ENCODE results near the gene CDC14B. TPM values are rescaled to one million over a fixed set of nuclear protein-coding genes. Genes with fewer than 3 reads are reported as not detected.

Gene CDC14B
- total RNA-seq, 1 experiment from 2014 or later, result 57.1 TPM

- no peak for TF ChIP-seq MAX (CRISPR knock-in tag; IDR thresholded peaks at IDR 0.05)
- TF ChIP-seq GABPB1 (CRISPR knock-in tag; IDR thresholded peaks at IDR 0.05), result no peak
Measured at GRCh38 chr9:96489482-96489979, 130.1 kb downstream of the CDC14B start (continued).

DNA sequence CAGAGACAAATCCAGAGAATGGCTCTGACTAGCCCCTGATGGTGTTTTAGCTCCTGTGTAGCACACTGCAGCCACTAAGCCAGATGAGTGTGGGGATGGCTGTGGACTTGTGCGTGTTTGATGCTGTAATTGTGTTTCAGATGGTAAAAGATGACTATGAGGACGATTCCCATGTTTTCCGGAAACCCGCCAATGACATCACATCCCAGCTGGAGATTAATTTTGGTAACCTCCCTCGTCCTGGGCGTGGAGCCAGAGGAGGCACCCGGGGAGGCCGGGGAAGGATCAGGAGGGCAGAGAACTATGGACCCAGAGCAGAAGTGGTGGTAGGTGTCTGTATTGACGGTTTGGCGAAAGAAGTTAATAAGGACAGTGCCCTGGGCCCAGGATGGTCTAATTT lies 131.7 kb downstream of the CDC14B start:
- POLR2A ChIA-PET, result no interaction called here
- Mint-ChIP-seq H3K27ac (no peak overlapping the region), H3K36me3 (peaks cover 31% of the 10 kb centered on the region), H3K4me3 (no peak overlapping the region), H3K27me3 (ENCODE audit: low read depth) (no peaks in the 10 kb centered on the region), H3K9me3 (no peaks in the 10 kb centered on the region), H3K4me1 (no peaks in the 10 kb centered on the region)
- DNase-seq (ENCODE audit: low spot score), result no peak
- CTCF ChIA-PET, result interaction anchor here (1.6 kb wide), 1 partner anchor 46 kb away, joined by 6 read pairs; no protein-coding TSS in a partner anchor
- TF ChIP-seq, protein P1, sequence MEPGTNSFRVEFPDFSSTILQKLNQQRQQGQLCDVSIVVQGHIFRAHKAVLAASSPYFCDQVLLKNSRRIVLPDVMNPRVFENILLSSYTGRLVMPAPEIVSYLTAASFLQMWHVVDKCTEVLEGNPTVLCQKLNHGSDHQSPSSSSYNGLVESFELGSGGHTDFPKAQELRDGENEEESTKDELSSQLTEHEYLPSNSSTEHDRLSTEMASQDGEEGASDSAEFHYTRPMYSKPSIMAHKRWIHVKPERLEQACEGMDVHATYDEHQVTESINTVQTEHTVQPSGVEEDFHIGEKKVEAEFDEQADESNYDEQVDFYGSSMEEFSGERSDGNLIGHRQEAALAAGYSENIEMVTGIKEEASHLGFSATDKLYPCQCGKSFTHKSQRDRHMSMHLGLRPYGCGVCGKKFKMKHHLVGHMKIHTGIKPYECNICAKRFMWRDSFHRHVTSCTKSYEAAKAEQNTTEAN (CRISPR knock-in tag; IDR thresholded peaks at IDR 0.05), result no peak
- TF ChIP-seq, protein P2, sequence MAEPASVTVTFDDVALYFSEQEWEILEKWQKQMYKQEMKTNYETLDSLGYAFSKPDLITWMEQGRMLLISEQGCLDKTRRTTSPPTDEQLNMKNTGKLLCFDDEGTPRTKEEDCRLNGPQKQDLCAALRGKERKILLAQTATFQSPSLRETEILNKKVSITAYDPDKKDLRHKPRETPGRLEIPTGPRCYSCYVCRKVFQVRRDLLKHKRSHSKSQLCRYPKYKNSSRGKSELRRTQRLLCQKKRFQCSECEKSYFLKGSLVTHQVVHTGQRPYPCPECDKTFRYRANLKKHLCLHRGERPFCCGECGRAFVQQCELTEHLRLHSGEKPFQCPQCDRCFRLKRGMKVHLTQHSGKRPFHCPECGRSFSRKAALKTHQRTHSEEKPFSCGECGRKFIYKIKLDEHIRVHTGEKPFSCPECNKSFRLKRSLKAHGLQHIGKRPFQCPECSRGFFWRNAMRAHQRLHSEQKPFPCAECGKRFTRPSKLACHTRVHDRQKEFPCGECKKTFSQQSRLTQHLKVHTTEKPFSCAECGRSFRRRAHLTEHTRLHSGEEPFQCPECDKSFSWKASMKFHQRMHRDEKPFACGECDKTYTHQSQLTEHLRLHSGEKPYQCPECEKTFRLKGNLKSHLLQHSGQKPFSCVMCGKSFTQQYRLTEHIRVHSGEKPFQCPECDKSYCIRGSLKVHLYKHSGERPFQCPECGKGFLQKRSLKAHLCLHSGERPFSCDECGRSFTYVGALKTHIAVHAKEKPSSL (CRISPR knock-in tag; conservative IDR thresholded peaks at IDR 0.05), result no peak
- no peak for TF ChIP-seq NR1H2 (CRISPR knock-in tag; IDR thresholded peaks at IDR 0.05)
- no peak for TF ChIP-seq JUN (CRISPR knock-in tag; IDR thresholded peaks at IDR 0.05)
- no peak for ATAC-seq

GRCh38 chr9:96487029-96487396 lies 132.6 kb downstream of the CDC14B start:
- CTCF ChIA-PET, result interaction anchor here (1.6 kb wide), 1 partner anchor 45 kb away, joined by 6 read pairs; no protein-coding TSS in a partner anchor
- H3K4me3 Mint-ChIP-seq, result no peak overlapping the region
- TF ChIP-seq ERG (CRISPR knock-in tag; IDR thresholded peaks at IDR 0.05), result no peak
- no peak for TF ChIP-seq NR3C1 (CRISPR knock-in tag; conservative IDR thresholded peaks at IDR 0.05; ENCODE audit: low read depth)
- TF ChIP-seq MXD4 (CRISPR knock-in tag; IDR thresholded peaks at IDR 0.05; ENCODE audit: borderline replicate concordance), result no peak
- TF ChIP-seq, protein P2 (CRISPR knock-in tag; conservative IDR thresholded peaks at IDR 0.05), result no peak
- TF ChIP-seq, protein P3, sequence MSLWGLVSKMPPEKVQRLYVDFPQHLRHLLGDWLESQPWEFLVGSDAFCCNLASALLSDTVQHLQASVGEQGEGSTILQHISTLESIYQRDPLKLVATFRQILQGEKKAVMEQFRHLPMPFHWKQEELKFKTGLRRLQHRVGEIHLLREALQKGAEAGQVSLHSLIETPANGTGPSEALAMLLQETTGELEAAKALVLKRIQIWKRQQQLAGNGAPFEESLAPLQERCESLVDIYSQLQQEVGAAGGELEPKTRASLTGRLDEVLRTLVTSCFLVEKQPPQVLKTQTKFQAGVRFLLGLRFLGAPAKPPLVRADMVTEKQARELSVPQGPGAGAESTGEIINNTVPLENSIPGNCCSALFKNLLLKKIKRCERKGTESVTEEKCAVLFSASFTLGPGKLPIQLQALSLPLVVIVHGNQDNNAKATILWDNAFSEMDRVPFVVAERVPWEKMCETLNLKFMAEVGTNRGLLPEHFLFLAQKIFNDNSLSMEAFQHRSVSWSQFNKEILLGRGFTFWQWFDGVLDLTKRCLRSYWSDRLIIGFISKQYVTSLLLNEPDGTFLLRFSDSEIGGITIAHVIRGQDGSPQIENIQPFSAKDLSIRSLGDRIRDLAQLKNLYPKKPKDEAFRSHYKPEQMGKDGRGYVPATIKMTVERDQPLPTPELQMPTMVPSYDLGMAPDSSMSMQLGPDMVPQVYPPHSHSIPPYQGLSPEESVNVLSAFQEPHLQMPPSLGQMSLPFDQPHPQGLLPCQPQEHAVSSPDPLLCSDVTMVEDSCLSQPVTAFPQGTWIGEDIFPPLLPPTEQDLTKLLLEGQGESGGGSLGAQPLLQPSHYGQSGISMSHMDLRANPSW (CRISPR knock-in tag; conservative IDR thresholded peaks at IDR 0.05; ENCODE audit: low read depth), result no peak
- no peak for TF ChIP-seq SMAD3 (CRISPR knock-in tag; IDR thresholded peaks at IDR 0.05; ENCODE audit: borderline replicate concordance)
- no peak for TF ChIP-seq RORB (CRISPR knock-in tag; IDR thresholded peaks at IDR 0.05)
- no peak for TF ChIP-seq NFATC4 (CRISPR knock-in tag; IDR thresholded peaks at IDR 0.05)
- TF ChIP-seq, protein P4, sequence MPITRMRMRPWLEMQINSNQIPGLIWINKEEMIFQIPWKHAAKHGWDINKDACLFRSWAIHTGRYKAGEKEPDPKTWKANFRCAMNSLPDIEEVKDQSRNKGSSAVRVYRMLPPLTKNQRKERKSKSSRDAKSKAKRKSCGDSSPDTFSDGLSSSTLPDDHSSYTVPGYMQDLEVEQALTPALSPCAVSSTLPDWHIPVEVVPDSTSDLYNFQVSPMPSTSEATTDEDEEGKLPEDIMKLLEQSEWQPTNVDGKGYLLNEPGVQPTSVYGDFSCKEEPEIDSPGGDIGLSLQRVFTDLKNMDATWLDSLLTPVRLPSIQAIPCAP (CRISPR knock-in tag; IDR thresholded peaks at IDR 0.05), result no peak
- TF ChIP-seq FOXK1 (CRISPR knock-in tag; IDR thresholded peaks at IDR 0.05), result no peak
- TF ChIP-seq, protein P5, sequence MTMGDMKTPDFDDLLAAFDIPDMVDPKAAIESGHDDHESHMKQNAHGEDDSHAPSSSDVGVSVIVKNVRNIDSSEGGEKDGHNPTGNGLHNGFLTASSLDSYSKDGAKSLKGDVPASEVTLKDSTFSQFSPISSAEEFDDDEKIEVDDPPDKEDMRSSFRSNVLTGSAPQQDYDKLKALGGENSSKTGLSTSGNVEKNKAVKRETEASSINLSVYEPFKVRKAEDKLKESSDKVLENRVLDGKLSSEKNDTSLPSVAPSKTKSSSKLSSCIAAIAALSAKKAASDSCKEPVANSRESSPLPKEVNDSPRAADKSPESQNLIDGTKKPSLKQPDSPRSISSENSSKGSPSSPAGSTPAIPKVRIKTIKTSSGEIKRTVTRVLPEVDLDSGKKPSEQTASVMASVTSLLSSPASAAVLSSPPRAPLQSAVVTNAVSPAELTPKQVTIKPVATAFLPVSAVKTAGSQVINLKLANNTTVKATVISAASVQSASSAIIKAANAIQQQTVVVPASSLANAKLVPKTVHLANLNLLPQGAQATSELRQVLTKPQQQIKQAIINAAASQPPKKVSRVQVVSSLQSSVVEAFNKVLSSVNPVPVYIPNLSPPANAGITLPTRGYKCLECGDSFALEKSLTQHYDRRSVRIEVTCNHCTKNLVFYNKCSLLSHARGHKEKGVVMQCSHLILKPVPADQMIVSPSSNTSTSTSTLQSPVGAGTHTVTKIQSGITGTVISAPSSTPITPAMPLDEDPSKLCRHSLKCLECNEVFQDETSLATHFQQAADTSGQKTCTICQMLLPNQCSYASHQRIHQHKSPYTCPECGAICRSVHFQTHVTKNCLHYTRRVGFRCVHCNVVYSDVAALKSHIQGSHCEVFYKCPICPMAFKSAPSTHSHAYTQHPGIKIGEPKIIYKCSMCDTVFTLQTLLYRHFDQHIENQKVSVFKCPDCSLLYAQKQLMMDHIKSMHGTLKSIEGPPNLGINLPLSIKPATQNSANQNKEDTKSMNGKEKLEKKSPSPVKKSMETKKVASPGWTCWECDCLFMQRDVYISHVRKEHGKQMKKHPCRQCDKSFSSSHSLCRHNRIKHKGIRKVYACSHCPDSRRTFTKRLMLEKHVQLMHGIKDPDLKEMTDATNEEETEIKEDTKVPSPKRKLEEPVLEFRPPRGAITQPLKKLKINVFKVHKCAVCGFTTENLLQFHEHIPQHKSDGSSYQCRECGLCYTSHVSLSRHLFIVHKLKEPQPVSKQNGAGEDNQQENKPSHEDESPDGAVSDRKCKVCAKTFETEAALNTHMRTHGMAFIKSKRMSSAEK (CRISPR knock-in tag; IDR thresholded peaks at IDR 0.05; ENCODE audit: borderline replicate concordance), result no peak
- no peak for TF ChIP-seq CBFB (CRISPR knock-in tag; IDR thresholded peaks at IDR 0.05; ENCODE audit: low read depth)
- TF ChIP-seq ZNF219 (CRISPR knock-in tag; IDR thresholded peaks at IDR 0.05; ENCODE audit: borderline replicate concordance), result no peak

More at GRCh38 chr9:96487029-96487396, 132.6 kb downstream of the CDC14B start:
- DNase-seq (ENCODE audit: low spot score), result no peak
- Mint-ChIP-seq H3K27me3 (ENCODE audit: low read depth) (no peaks in the 10 kb centered on the region), H3K4me1 (no peaks in the 10 kb centered on the region), H3K36me3 (peaks cover 31% of the 10 kb centered on the region), H3K27ac (0 out of 2 replicates have a peak overlapping the region, but pooled peaks have one; percentile 11), H3K9me3 (no peaks in the 10 kb centered on the region)
- POLR2A ChIA-PET, result no interaction called here
- ATAC-seq, result no peak
